GM12873 (cell line): ENCODE results near the gene SLC2A9.

ENCODE experiments used
- TF ChIP-seq, protein P1 (sequence below): IDR thresholded peaks from 2 replicates; pipeline ENCODE4 v1.5.1; 2012; ENCODE audit warnings: low read depth, mild to moderate bottlenecking, moderate library complexity, low read length, control low read depth; ENCODE audit not compliant: insufficient read depth; ENCODE audit errors: missing control alignments

SLC2A9 gene

GRCh38 chr4:10008609-10009005, 12.7 kb downstream of the SLC2A9 start:
- TF ChIP-seq, protein P1, sequence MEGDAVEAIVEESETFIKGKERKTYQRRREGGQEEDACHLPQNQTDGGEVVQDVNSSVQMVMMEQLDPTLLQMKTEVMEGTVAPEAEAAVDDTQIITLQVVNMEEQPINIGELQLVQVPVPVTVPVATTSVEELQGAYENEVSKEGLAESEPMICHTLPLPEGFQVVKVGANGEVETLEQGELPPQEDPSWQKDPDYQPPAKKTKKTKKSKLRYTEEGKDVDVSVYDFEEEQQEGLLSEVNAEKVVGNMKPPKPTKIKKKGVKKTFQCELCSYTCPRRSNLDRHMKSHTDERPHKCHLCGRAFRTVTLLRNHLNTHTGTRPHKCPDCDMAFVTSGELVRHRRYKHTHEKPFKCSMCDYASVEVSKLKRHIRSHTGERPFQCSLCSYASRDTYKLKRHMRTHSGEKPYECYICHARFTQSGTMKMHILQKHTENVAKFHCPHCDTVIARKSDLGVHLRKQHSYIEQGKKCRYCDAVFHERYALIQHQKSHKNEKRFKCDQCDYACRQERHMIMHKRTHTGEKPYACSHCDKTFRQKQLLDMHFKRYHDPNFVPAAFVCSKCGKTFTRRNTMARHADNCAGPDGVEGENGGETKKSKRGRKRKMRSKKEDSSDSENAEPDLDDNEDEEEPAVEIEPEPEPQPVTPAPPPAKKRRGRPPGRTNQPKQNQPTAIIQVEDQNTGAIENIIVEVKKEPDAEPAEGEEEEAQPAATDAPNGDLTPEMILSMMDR: no peak

DNA sequence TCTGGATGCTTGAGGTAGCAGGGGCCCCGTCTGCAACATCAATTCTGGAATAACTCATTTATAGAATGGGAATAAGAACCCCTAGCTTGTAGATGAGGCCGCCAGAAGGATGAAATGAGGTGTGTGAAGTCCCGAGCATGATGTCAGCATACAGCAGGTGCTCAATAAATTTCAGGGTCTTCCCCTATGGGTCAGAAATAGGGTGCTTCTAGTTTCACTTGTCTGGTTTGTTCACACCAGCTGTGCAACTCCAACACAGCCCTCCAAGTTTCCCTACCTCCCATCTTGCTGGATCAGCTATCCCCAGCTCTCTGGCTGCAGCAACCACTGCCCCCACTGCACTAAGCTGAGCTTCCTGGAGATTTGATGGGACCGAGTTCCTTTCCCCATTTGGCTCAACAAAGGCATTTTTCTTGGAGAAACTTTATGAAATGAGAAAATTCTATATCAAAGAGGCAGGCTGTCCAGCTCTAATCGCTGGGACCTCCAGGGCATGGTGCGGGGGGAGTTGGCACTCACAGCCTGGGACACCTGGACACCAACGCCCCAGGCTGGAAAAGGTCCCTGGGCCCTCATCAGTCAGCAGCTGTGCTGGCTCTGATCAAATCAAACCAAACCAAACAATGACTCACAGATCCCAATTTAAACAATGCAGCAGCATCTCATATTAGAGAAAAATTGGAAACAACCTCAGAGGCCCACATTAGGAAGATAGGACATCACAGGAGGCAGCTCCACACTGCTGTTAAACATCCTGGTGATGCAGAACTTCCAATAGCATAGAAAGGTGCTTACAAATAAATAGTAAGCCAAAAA, 13.3 kb downstream of the SLC2A9 start:
- TF ChIP-seq, protein P1: no peak

DNA sequence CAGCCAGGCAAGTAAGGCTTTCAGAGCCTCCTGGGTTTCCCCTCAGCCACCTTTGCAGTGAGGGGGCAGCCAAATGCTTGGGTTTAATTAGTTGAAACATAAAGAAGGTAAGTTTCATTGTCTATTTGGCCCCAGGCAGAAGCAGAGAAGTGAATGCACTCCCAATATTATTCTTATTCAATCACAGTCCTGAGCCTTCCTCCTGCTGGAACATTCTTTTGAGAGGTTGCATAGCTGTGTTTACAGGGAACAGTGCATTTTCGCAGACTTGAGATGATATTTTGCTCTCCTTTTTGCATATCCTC, 13.9 kb downstream of the SLC2A9 start:
- TF ChIP-seq, protein P1: no peak

DNA sequence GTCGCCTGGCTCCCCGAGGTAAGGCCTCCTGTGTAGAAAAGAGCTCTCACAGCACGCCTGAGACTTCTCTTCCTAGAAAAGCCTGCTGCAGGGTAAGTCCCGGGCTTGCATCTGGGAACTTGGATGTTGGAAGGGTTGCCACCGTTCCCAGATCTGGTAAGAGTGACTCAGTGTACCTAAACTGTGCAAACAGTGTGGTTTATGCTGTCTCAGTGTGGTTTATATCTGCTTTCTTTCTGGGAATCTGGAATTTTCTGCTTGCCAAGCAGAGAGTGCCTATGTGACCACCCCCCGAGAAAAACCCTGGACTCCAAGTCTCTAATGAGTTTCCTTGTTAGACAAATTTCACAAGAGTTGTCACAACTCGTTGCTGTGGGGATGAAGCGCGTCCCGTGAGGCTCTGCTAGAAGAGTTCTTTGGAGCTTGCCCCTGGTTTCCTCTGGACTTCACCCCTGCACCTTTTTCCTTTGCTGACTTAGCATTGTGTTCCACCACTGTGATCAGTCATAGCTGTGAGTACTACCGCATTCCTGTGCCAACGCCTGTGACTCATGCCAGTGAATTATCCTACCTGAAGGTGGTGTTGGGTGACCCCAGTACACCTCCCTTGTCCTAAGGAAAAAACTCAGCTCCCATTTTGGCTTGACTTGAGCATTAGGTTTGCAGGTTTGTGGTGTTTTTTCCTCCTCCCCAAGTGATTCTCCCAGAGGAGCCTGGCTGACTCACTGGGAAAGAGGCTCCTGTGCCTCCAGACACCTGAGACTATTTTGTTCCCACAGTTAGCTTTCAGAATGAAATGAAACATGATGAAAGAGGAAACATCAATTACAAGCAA, 14.5 kb downstream of the SLC2A9 start:
- TF ChIP-seq, protein P1: no peak

DNA sequence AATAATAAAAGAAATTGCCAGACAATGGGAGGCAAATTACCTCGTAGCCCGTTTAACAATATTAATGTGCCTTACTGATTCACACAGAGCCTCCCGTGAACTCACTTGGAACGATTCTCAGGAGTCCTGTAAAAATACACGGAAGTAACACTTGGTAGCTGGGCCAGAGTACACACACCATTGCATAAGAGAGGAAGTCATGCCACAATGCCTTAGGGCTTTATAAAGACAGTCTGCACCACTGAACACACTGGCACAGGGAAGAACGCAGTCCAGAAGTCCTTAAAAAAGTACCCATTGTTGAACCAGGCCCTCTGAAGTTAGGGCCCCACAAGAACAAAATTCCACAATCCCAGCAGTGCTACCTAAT, 15.1 kb downstream of the SLC2A9 start:
- TF ChIP-seq, protein P1: no peak

DNA sequence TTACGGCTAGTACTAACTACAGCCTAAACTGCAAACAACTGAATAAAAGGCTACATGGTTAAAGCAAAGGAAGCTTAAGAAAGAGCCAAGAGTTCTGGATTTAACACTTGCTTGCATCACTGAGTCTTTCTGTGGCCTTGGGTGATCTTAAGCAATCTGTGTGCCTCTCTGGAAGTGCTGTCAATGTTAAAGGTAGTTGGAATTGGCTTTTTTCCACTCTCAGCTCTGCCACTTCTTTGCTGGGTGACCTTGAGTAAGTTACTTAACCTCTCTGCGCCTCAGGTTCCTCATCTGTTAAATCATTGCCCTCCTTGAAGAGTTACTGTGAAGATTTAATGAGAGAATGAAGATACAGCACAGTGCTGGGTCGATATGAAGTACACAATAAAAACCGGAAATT, 15.7 kb downstream of the SLC2A9 start:
- TF ChIP-seq, protein P1: no peak

GRCh38 chr4:10003666-10004065, 17.6 kb downstream of the SLC2A9 start:
- TF ChIP-seq, protein P1: no peak
